Activated CD8-positive, alpha-beta memory T cell treated with anti-CD3 and anti-CD28 coated beads, Interleukin-2, amount 50 U/mL, for 48 hours (primary cell): Measurements from ENCODE around the gene PRTN3.
A peak's percentile ranks its signal among the peaks of the same experiment; 100 is the strongest.

ENCODE experiments used
- DNase-seq: peaks from one replicate; pipeline ENCODE4 v3.0.0-alpha.2; 2020

The PRTN3 gene

DNA sequence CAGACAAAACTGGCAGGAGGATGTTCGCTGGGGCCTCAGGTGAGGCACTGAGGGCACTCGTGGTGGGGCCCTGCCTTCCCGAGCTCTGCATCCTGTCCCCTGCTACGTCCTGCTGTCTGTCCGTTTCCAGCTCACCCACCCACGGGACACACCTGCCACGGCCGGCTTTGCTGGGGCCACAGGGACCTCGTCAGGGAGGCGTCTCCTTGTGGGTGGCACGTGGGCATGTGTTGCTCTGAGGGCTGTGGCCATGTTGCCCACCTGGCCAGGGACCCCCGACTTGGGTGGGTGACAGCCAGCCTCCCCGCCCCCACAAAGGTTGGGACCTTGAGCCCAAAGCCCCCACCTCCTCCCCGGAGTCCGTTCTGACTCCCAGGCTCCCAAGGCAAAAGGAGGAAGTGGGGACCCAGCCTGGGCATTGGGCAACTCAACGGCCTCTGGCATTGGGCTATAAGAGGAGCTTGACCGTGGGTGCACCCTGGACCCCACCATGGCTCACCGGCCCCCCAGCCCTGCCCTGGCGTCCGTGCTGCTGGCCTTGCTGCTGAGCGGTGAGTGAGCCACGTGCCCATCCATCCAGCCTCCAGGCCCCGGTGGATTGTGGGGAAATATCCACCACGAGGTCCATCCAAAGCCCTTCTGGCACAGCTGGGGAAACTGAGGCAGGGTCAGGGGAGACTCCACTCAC is at the start of gene PRTN3:
TSS of gene PRTN3 (plus strand) at position 481 of the 688 bp plus-strand sequence. CDS start at position 491, 10 bp downstream.
- DNase-seq: no peak

DNA sequence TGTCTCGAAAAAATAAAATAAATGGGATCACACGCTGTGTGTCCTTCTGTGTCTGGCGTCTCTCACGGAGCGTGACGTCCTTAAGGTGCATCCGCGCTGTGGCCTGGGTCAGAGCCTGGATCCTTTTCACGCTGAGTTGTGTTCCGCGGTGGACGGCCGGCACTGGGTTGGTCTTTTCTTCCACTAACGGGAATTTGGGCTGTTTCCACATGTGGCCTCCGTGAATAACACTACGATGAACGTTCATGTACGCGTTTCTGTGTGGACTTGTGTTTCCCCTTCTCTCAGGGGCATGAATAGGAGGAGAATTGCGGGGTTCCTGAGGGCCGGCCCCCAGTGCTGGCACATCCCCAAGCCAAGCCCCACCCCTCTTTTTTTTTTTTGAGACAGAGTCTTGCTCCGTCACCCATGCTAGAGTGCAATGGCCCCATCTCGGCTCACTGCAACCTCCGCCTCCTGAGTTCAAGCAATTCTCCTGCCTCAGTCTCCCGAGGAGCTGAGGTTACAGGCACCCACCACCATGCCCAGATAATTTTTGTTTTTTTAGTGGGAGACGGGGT is 49.7 kb upstream of the PRTN3 start:
- no peak for DNase-seq

DNA sequence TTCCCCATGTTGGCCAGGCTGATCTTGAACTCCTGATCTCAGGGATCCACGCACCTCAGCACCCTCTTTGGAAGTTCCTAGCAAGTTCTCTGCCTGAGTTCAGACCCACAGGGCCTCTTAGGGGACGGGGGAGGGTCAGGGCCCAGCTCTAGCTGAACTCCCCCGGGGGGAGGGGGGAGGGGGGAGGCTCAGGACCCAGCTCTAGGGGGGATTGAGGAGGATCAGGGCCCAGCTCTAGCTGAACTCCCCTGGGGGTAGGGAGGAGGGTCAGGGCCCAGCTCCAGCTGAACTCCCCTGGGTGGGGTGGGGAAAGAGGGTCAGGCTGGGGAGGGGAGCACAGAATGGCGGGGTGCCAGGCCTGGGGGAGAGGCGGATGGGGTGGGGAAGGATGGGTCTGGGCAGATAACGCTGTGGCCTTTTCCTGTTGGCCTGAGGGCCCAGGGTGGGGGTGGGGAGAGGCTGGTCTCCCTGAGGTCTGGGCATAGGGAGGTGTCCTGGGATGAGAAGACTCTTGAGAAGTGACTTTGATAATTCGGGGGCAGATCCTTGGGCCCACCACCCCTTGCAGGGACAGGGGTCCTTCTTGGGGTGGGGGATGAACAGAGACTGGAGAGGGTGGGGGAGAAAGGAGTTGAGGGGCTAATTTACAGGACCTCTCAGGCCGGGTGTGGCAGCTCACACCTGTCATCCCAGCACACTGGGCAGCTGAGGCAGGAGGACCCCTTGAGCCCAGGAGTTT is 49.1 kb upstream of the PRTN3 start:
- DNase-seq: no peak

- no peak for DNase-seq
These were observed 48.4 kb upstream of the PRTN3 start for GRCh38 chr19:792306-792885.

- no peak for DNase-seq
These were observed 47.0 kb upstream of the PRTN3 start for GRCh38 chr19:793806-794205.

DNA sequence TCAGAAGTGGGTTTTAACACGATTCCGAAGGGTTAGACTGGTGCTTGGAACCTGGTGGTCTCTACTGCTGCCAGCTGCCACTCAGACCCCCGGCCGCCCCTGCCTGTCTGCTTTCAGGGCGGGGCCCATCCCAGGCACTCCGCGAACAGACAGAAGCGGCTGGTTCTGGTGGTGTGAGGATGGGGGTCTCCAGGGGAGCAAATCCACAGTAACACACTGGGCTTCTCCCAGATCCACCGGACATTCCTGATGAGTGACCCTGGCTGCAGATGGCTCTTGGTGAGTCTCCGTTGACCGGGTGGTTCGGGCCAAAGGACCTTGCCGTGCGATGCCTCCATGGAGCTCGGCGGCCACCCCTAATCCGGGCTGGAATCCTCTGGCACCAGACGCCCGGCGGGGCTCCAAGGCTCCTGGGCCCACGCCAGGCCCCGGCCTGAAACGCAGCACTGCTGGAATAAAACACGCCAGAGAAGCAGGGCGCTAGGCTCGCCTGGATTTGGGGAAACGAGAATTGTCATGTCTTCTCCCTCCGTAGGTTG is 45.7 kb upstream of the PRTN3 start:
- DNase-seq: no peak

DNA sequence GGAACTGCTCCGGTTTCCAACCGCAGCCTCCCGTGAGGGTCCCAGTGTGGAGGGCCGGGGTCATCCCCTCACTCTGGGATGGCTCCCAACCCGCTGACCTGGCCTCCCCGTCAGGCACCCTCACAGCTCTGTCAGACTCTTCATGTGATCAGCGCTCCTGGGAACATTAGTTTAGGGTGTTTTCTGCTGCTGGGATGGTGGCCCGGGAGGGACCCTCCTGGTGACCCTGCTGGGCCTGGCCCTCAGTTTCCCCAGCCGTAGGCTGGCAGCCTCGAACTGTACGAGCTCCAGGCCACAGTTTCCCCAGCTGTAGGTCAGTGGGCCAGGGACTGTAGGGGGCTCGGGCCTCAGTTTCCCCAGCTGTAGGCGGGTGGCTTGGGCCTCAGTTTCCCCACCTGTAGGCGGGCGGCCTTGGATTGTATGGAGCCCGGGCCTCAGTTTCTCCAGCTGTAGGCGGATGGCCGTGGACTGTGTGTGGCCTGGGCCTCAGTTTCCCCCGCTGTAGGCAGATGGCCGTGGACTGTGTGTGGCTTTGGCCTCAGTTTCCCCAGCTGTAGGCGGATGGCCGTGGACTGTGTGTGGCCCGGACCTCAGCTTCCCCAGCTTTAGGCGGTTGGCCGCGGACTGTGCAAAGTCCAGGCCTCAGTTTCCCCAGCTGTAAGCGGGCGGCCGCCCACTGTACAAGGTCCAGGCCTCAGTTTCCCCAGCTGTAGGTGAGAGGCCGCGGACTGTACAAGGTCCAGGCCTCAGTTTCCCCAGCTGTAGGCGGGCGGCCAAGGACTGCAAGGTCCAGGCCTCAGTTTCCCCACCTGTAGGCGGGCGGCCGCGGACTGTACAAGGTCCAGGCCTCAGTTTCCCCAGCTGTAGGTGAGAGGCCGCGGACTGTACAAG is 44.9 kb upstream of the PRTN3 start:
- no peak for DNase-seq

- DNase-seq: peak; percentile 98
These were observed 43.9 kb upstream of the PRTN3 start, which contains the start of gene PTBP1 for GRCh38 chr19:796692-797527. TSS of gene PTBP1 (plus strand) at chr19:797452. CDS start at chr19:797498, 46 bp downstream.

- peak; percentile 96 for DNase-seq
These were observed 43.0 kb upstream of the PRTN3 start for GRCh38 chr19:797528-798414.

DNA sequence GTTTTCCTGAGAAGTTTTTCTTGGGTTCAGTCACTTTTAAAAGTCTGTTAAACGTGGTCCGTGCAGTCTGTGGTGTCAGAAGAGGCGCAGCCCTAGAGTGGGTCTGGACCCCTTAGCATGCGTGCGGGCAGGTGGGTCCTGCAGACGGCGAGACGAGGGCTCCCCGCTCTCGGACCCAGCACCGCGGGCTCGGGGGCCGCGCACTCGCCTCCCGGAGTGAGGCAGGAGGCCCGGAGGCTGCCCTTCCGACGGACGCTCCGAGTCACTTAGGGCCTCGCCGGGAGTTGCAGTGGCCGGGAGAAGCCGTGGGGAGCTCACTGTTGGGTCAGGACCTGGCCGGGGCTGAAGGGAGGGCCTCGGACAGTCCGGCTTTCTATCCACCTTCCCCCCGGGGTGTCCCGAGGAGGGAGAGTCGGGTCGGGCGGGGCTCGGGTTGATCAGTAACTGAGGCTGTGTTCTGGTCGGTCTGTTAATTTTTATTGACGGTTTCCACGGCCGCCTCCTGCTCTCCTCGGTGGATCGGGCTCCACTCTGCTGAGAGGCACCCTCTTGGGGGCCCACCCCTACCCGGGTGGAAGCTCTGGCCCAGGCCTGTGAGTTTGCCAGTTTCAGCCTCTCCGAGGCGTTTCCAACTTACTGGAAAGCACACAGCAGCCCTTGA is 42.3 kb upstream of the PRTN3 start:
- DNase-seq: no peak

DNA sequence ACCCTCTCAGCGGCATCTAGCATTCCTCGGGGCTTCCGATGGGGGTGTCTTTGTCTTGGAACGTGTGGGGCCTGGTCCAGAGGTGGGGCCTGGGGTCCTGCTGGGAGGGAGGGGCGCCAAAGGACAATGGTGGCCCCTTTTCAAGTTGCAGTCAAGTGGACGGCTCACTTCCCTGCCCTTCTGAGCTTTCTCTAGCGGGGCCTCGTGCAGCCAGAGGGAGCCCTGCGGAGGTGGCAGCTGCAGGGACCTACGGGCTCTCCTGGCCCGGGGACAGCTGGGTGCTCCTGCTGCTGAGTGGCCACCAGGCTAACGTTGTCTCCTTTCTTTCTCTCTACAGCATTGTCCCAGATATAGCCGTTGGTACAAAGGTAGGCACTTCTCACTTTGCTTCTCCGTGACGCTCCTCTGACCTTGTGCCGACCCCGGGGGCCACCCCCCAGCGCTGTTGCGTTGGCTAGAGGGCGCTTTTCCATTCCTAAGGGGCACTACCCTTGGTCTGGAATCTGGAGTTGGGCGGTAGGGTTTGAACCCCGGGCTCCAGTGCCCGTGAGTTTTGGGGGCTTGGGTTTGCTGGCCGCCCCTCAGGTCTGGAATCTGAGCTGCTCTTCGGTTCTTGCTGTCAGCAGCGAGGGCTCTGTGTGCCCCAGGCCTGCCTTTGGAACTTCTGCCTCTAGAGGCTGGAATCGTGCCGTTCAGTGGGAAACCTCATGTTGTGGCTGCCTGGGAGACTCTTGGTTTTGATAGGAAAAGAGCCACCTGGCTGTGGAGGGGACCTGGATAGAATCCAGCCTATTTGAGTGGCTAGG is 41.5 kb upstream of the PRTN3 start:
- DNase-seq: no peak

GRCh38 chr19:800360-801029 is 40.3 kb upstream of the PRTN3 start:
- DNase-seq: no peak

DNA sequence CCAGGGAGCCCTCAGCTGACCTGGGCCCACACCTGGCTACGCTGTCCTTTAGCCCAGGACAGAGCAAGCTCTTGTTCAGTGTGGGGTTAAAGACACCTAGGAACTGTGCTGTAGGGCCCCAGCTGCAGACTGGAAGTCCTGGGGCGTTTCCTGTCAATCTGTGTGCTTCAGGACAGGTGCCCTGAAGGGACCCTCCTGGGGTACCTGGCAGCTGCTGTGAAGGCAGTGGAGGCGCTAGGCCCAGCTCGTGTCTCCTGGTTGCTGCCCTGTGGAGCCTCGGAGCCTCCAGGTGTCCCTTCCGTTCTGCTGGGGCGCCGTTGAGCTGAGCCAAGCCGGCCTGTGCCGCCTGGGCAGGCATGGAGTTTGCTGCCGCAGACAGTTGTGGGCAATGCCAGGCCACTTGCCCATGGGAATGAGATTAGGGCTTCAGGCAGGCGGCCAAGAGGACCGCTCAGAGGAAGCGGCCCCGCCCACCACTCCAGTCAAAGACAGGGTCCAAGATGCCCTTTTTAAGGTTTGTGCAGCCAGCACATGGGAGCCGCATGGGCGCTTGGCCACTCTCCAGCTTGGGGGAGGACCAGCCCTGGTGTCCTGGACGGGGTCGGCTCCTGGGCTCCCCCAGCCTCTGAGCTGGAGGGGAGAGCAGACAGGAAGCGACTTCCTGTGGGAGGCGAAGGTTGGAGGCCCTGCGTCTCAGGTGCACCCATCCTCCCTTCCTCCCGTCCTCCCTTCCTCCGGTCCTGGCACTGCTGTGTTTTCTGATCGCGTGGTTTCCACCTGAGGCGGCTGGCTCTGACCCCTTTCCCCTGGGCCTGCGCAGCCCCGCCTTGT is 39.6 kb upstream of the PRTN3 start:
- no peak for DNase-seq

DNA sequence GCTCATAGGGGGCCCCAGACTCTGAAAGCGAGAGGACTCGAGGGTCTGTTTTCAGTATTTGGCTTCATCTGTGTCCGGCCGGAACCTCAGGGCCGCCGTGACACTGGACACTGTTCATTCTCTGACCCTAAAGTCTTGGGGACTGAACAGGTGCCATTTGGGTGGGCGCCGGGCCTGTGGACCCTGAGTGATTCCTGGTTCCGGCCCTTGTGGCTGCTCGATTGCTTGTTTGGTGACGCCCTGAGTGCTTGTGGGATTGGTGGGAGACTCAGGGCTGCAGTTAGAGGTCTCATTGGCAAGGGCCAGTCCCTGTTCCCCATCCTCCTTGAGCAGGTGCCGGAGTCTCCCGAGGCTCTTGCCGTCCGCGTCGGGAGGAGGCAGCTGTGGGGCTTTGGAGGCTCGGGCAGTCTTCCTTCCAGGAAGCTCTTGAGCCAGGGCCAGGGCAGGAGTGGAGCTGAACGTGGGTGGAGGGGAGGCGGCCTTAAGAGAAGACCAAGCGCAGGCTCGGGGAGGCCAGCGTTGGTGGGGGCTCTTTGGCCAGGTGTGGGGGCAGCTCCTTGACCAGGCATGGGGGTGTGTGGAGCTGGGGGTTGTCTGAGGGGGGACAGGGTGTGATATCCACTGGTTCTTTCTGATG is 38.8 kb upstream of the PRTN3 start:
- DNase-seq: no peak

- no peak for DNase-seq
These were observed 38.2 kb upstream of the PRTN3 start for GRCh38 chr19:802498-803098.

DNA sequence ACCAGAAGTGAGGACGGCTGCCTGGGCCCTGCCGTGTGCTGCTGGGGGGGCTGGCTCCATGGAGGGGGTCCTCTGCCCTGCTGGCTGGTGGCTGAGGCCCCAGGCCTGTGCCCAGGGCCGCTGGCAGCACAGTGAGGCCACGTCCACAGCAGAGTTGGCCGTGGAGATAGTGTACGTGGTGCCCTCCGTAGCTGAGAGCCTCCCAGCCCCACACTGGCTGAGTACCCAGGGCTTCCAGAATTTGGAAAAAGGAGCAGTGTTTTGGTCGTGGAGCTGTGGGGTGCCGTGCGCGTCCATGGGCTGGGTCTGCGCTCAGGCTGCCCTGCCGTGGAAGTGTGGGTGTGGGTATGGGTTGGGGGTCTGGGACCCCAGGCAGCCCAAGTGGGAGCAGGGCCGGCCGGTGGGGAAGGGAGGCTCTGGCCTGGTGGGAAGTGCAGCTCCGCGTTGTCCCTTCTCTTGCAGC is 37.7 kb upstream of the PRTN3 start:
- no peak for DNase-seq
